ENCODE data around the gene CHRNB2.

GRCh38 chr1:154553056-154554030 lies 14.2 kb upstream of the CHRNB2 start:
- TF ChIP-seq FOXM1 (IDR thresholded peaks at IDR 0.05; ENCODE audit: borderline replicate concordance, low read depth) (no peak), YY1 (IDR thresholded peaks at IDR 0.05; ENCODE audit: low read depth) (no peak), MAX (IDR thresholded peaks at IDR 0.05) (no peak), TCF12 (IDR thresholded peaks at IDR 0.05; ENCODE audit: low read depth) (no peak), RAD21 (IDR thresholded peaks at IDR 0.05; ENCODE audit: low read depth) (no peak), REST (IDR thresholded peaks at IDR 0.05; ENCODE audit: low read depth) (no peak)

Data from Ishikawa (cell line).